Choroid plexus epithelial cell (primary cell): ENCODE data around the gene DUOX2.
A peak's percentile ranks its signal among the peaks of the same experiment; 100 is the strongest.

Source experiments
- DNase-seq: peaks from one replicate; pipeline ENCODE4 v3.0.0-alpha.2; 2010; ENCODE audit warnings: low read depth
- H3K4me3 ChIP-seq: 2 replicates; pipeline ENCODE4 v1.5.1; 2011; ENCODE audit warnings: low read depth, mild to moderate bottlenecking, control low read depth, low read length, moderate library complexity
- CTCF ChIP-seq: conservative IDR thresholded peaks from 2 replicates; pipeline ENCODE4 v1.5.1; 2011; ENCODE audit warnings: low read depth, mild to moderate bottlenecking, control low read depth, inconsistent platforms, low read length, moderate library complexity

The DUOX2 gene

GRCh38 chr15:45118996-45119395, 5.0 kb upstream of the DUOX2 start:
- no peak for TF ChIP-seq CTCF

GRCh38 chr15:45118131-45118588, 4.2 kb upstream of the DUOX2 start:
- DNase-seq, result peak; percentile 95
- TF ChIP-seq CTCF, result peak; percentile 100
- no peak overlapping the region for H3K4me3 ChIP-seq

More at GRCh38 chr15:45118996-45119395, 5.0 kb upstream of the DUOX2 start:
- DNase-seq, result no peak
- no peak overlapping the region for H3K4me3 ChIP-seq

- DNase-seq, result no peak
- H3K4me3 ChIP-seq, result no peak overlapping the region
- no peak for TF ChIP-seq CTCF
Observed at GRCh38 chr15:45117308-45118130, 3.5 kb upstream of the DUOX2 start.

GRCh38 chr15:45116482-45117307, 2.7 kb upstream of the DUOX2 start:
- TF ChIP-seq CTCF, result no peak
- no peak overlapping the region for H3K4me3 ChIP-seq
- DNase-seq, result no peak

GRCh38 chr15:45116006-45116481, 2.1 kb upstream of the DUOX2 start:
- no peak for DNase-seq
- TF ChIP-seq CTCF, result no peak
- no peak overlapping the region for H3K4me3 ChIP-seq

GRCh38 chr15:45115312-45115820, 1.4 kb upstream of the DUOX2 start:
- H3K4me3 ChIP-seq, result no peak overlapping the region
- DNase-seq, result no peak
- TF ChIP-seq CTCF, result no peak
